ENCODE data around the gene CACNA1B. TPM values are rescaled to one million over a fixed set of nuclear protein-coding genes. Genes with fewer than 3 reads are reported as not detected.

CACNA1B gene
- total RNA-seq, 2 experiments from 2014 or later: 0.05 TPM

- H3K36me3 Mint-ChIP-seq (ENCODE audit: low read depth): no peaks in the 10 kb centered on the region
- intact Hi-C loops (cut with micrococcal nuclease): no loop called here
- H3K4me1 Mint-ChIP-seq (ENCODE audit: low read depth): peaks cover 3% of the 10 kb centered on the region
- H3K4me3 Mint-ChIP-seq: no peak overlapping the region
- peak overlapping the region; percentile 40 for H3K27ac Mint-ChIP-seq
- peaks cover 21% of the 10 kb centered on the region for H3K27me3 Mint-ChIP-seq (ENCODE audit: low read depth)
- DNase-seq: no peak
- CTCF ChIA-PET: no interaction called here
- no peaks in the 10 kb centered on the region for H3K9me3 Mint-ChIP-seq
These were observed 3.7 kb upstream of the CACNA1B start for GRCh38 chr9:137873858-137874362.

- Mint-ChIP-seq H3K27me3 (ENCODE audit: low read depth) (peaks cover 33% of the 10 kb centered on the region), H3K27ac (no peak overlapping the region), H3K9me3 (no peaks in the 10 kb centered on the region), H3K4me1 (ENCODE audit: low read depth) (peaks cover 3% of the 10 kb centered on the region), H3K36me3 (ENCODE audit: low read depth) (no peaks in the 10 kb centered on the region), H3K4me3 (no peak overlapping the region)
- CTCF ChIA-PET: no interaction called here
- no peak for DNase-seq
- intact Hi-C loops (cut with micrococcal nuclease): no loop called here
These were observed 2.2 kb upstream of the CACNA1B start for GRCh38 chr9:137875354-137875753.

- CTCF ChIA-PET: no interaction called here
- Mint-ChIP-seq H3K4me3 (no peak overlapping the region), H3K4me1 (ENCODE audit: low read depth) (peaks cover 3% of the 10 kb centered on the region), H3K27me3 (ENCODE audit: low read depth) (peaks cover 33% of the 10 kb centered on the region), H3K9me3 (no peaks in the 10 kb centered on the region), H3K36me3 (ENCODE audit: low read depth) (no peaks in the 10 kb centered on the region), H3K27ac (no peak overlapping the region)
- intact Hi-C loops (cut with micrococcal nuclease): no loop called here
- no peak for DNase-seq
These were observed 1.7 kb upstream of the CACNA1B start for GRCh38 chr9:137875846-137876245.

- CTCF ChIA-PET: interaction anchor here (0.6 kb wide), 1 partner anchor 141 kb away, joined by 4 read pairs; no protein-coding TSS in a partner anchor
These were observed 1.3 kb upstream of the CACNA1B start for GRCh38 chr9:137876269-137876668.

GRCh38 chr9:137876781-137877386, 698 bp upstream of the CACNA1B start:
- no peaks in the 10 kb centered on the region for H3K36me3 Mint-ChIP-seq (ENCODE audit: low read depth)
- CTCF ChIA-PET: interaction anchor here (0.6 kb wide), 1 partner anchor 140 kb away, joined by 4 read pairs; no protein-coding TSS in a partner anchor
- H3K27ac Mint-ChIP-seq: no peak overlapping the region
- peaks cover 3% of the 10 kb centered on the region for H3K4me1 Mint-ChIP-seq (ENCODE audit: low read depth)
- H3K27me3 Mint-ChIP-seq (ENCODE audit: low read depth): peaks cover 37% of the 10 kb centered on the region
- no peaks in the 10 kb centered on the region for H3K9me3 Mint-ChIP-seq
- intact Hi-C loops (cut with micrococcal nuclease): no loop called here
- DNase-seq: no peak
- no peak overlapping the region for H3K4me3 Mint-ChIP-seq

More at GRCh38 chr9:137876269-137876668, 1.3 kb upstream of the CACNA1B start:
- Mint-ChIP-seq H3K4me3 (no peak overlapping the region), H3K4me1 (ENCODE audit: low read depth) (peaks cover 3% of the 10 kb centered on the region), H3K27ac (no peak overlapping the region), H3K36me3 (ENCODE audit: low read depth) (no peaks in the 10 kb centered on the region), H3K9me3 (no peaks in the 10 kb centered on the region), H3K27me3 (ENCODE audit: low read depth) (peaks cover 33% of the 10 kb centered on the region)
- no peak for DNase-seq
- intact Hi-C loops (cut with micrococcal nuclease): no loop called here

GRCh38 chr9:137878146-137878941, 762 bp downstream of the CACNA1B start:
- intact Hi-C loops (cut with micrococcal nuclease): no loop called here
- peak; percentile 38 for DNase-seq
- H3K4me1 Mint-ChIP-seq (ENCODE audit: low read depth): peaks cover 3% of the 10 kb centered on the region
- no peaks in the 10 kb centered on the region for H3K9me3 Mint-ChIP-seq
- no peak overlapping the region for H3K4me3 Mint-ChIP-seq
- H3K36me3 Mint-ChIP-seq (ENCODE audit: low read depth): no peaks in the 10 kb centered on the region
- no peak overlapping the region for H3K27ac Mint-ChIP-seq
- H3K27me3 Mint-ChIP-seq (ENCODE audit: low read depth): peaks cover 34% of the 10 kb centered on the region
- CTCF ChIA-PET: no interaction called here

GRCh38 chr9:137879052-137879451, 1.5 kb downstream of the CACNA1B start:
- Mint-ChIP-seq H3K4me1 (ENCODE audit: low read depth) (peaks cover 3% of the 10 kb centered on the region), H3K27ac (no peak overlapping the region), H3K4me3 (no peak overlapping the region), H3K9me3 (no peaks in the 10 kb centered on the region), H3K27me3 (ENCODE audit: low read depth) (peaks cover 30% of the 10 kb centered on the region), H3K36me3 (ENCODE audit: low read depth) (no peaks in the 10 kb centered on the region)
- intact Hi-C loops (cut with micrococcal nuclease): no loop called here
- no peak for DNase-seq
- CTCF ChIA-PET: no interaction called here

GRCh38 chr9:137879566-137880150, 2.1 kb downstream of the CACNA1B start:
- intact Hi-C loops (cut with micrococcal nuclease): no loop called here
- no peak overlapping the region for H3K4me3 Mint-ChIP-seq
- no peak overlapping the region for H3K27ac Mint-ChIP-seq
- CTCF ChIA-PET: no interaction called here
- no peaks in the 10 kb centered on the region for H3K9me3 Mint-ChIP-seq
- H3K36me3 Mint-ChIP-seq (ENCODE audit: low read depth): no peaks in the 10 kb centered on the region
- H3K27me3 Mint-ChIP-seq (ENCODE audit: low read depth): peaks cover 30% of the 10 kb centered on the region
- peaks cover 3% of the 10 kb centered on the region for H3K4me1 Mint-ChIP-seq (ENCODE audit: low read depth)
- no peak for DNase-seq

- no peak overlapping the region for H3K4me3 Mint-ChIP-seq
These were observed 2.8 kb downstream of the CACNA1B start for GRCh38 chr9:137880160-137880975.

GRCh38 chr9:137880976-137881530, 3.5 kb downstream of the CACNA1B start:
- Mint-ChIP-seq H3K9me3 (no peaks in the 10 kb centered on the region), H3K4me1 (ENCODE audit: low read depth) (peaks cover 3% of the 10 kb centered on the region), H3K36me3 (ENCODE audit: low read depth) (no peaks in the 10 kb centered on the region), H3K27me3 (ENCODE audit: low read depth) (peaks cover 25% of the 10 kb centered on the region), H3K27ac (no peak overlapping the region), H3K4me3 (no peak overlapping the region)
- no peak for DNase-seq
- CTCF ChIA-PET: no interaction called here
- intact Hi-C loops (cut with micrococcal nuclease): no loop called here

More at GRCh38 chr9:137880160-137880975, 2.8 kb downstream of the CACNA1B start:
- H3K9me3 Mint-ChIP-seq: no peaks in the 10 kb centered on the region
- peaks cover 30% of the 10 kb centered on the region for H3K27me3 Mint-ChIP-seq (ENCODE audit: low read depth)
- intact Hi-C loops (cut with micrococcal nuclease): no loop called here
- CTCF ChIA-PET: no interaction called here
- peaks cover 3% of the 10 kb centered on the region for H3K4me1 Mint-ChIP-seq (ENCODE audit: low read depth)
- DNase-seq: no peak
- H3K27ac Mint-ChIP-seq: no peak overlapping the region
- H3K36me3 Mint-ChIP-seq (ENCODE audit: low read depth): no peaks in the 10 kb centered on the region

GRCh38 chr9:137881591-137882505, 4.3 kb downstream of the CACNA1B start:
- Mint-ChIP-seq H3K36me3 (ENCODE audit: low read depth) (no peaks in the 10 kb centered on the region), H3K27me3 (ENCODE audit: low read depth) (peaks cover 18% of the 10 kb centered on the region)
- intact Hi-C loops (cut with micrococcal nuclease): no loop called here

More at GRCh38 chr9:137881591-137882505, 4.3 kb downstream of the CACNA1B start:
- no peak for DNase-seq
- no peaks in the 10 kb centered on the region for H3K9me3 Mint-ChIP-seq
- CTCF ChIA-PET: no interaction called here
- H3K4me1 Mint-ChIP-seq (ENCODE audit: low read depth): no peaks in the 10 kb centered on the region
- H3K27ac Mint-ChIP-seq: no peak overlapping the region
- H3K4me3 Mint-ChIP-seq: no peak overlapping the region
